Spleen (tissue), 11 donors: ENCODE data around the gene PIP5K1A. TPM values are rescaled to one million over a fixed set of nuclear protein-coding genes. Genes with fewer than 3 reads are reported as not detected.

Experiments
- DNase-seq: peaks from one replicate; pipeline ENCODE4 v3.0.0-alpha.2; 2020
- H3K27ac ChIP-seq, 8 donors: fragments of 200-600 bp; sonication (generic) in 7 of 8; 1 replicate in 4 of 8; 2 replicates in 4 of 8; pipeline versions ENCODE4 v1.5.0 to v1.8.0; 2016 to 2021; ENCODE audit warnings: inconsistent platforms in 4 of 8, mild to moderate bottlenecking in 4 of 8, moderate library complexity in 1 of 8
- H3K27me3 ChIP-seq, 7 donors: fragments of 200-600 bp; sonication (generic) in 6 of 7; replicated peaks in 1 of 7; 1 replicate in 4 of 7; 2 replicates in 3 of 7; pipeline versions ENCODE4 v1.5.0 to v1.8.0; 2016 to 2021; ENCODE audit warnings: inconsistent platforms in 3 of 7, mild to moderate bottlenecking in 1 of 7
- H3K36me3 ChIP-seq, 6 donors: fragments of 200-600 bp; sonication (generic) in 5 of 6; 1 replicate in 4 of 6; 2 replicates in 2 of 6; pipeline versions ENCODE4 v1.5.0 to v1.8.0; 2016 to 2021; ENCODE audit warnings: inconsistent platforms in 2 of 6
- H3K4me1 ChIP-seq, 6 donors: fragments of 200-600 bp; sonication (generic) in 5 of 6; 1 replicate in 3 of 6; 2 replicates in 3 of 6; pipeline versions ENCODE4 v1.5.0 to v1.8.0; 2016 to 2021; ENCODE audit warnings: inconsistent platforms in 3 of 6
- H3K4me3 ChIP-seq, 8 donors: fragments of 200-600 bp; sonication (generic) in 7 of 8; 1 replicate in 4 of 8; 2 replicates in 4 of 8; pipeline versions ENCODE4 v1.5.0 to v1.8.0; 2016 to 2021; ENCODE audit warnings: inconsistent platforms in 4 of 8, mild to moderate bottlenecking in 4 of 8, moderate library complexity in 2 of 8
- H3K9me3 ChIP-seq, 8 donors: fragments of 200-600 bp; sonication (generic) in 7 of 8; 1 replicate in 4 of 8; 2 replicates in 4 of 8; pipeline versions ENCODE4 v1.5.0 to v1.8.0; 2016 to 2021; ENCODE audit warnings: inconsistent platforms in 4 of 8
- POLR2A ChIP-seq, 3 donors: fragments of 450-650 bp; IDR thresholded peaks; one replicate each; pipeline ENCODE4 v1.5.1; 2017; ENCODE audit warnings: antibody characterized with exemption in 3 of 3, mild to moderate bottlenecking in 1 of 3
- POLR2AphosphoS5 ChIP-seq, 3 donors: sonication (generic); formaldehyde crosslinking; IDR thresholded peaks; one replicate each; pipeline ENCODE4 v1.5.1; 2017; ENCODE audit warnings: antibody characterized with exemption in 3 of 3
- WGBS, 5 donors: extraction: QIAGEN DNeasy Blood & Tissue Kit in 3 of 5; methylation state at CpG; one replicate each; pipeline versions ENCODE4 v1.1.5 to v1.1.7; 2013 to 2018; 5-methylcytosine and 5-hydroxymethylcytosine counted together
- intact Hi-C: fragments of 100-400 bp; cut with DNase I; formaldehyde crosslinking; loops from one replicate; pipeline ENCODE4 v1.15.0; 2023; ENCODE audit warnings: low total_unique reads
- polyA plus RNA-seq, 3 donors: library from polyadenylated mRNA; stranded (reverse); fragments of 200-250 nt; gene quantifications; one replicate each; pipeline ENCODE4 v1.2.1, GENCODE V29; 2013
- total RNA-seq, 7 donors: library from RNA; depleted of rRNA in 3 of 7; stranded (reverse); fragments of >200 nt in 3 of 7; fragmentation: NEBNext Ultra II Directional in 4 of 7; extraction: Animal tissue kit (Norgen Biotek cat#: 25700) in 4 of 7; gene quantifications; one replicate each; pipeline versions ENCODE4 v1.1.0 to v1.2.1, GENCODE V29; 2016 to 2021
- TF ChIP-seq, protein P1 (sequence below), 11 experiments: fragments of 200-600 bp in 7 of 11; fragments of 450-650 bp in 4 of 11; sonication (generic) in 4 of 11; IDR thresholded peaks in 8 of 11; conservative IDR thresholded peaks in 3 of 11; 1 replicate in 7 of 11; 2 replicates in 4 of 11; pipeline versions ENCODE4 v1.4.0 to v1.8.0; 2016 to 2021; ENCODE audit warnings: antibody characterized with exemption in 11 of 11, inconsistent platforms in 4 of 11, mild to moderate bottlenecking in 1 of 11
- donor health status: healthy with polysubstance abuse.
- donor health status: DM: no; HTN: no; CAD: no; lungs with moderate emphysema.
- donor health status: DM: no; HTN: no; CAD: no.
- donor health status: Bipolar disorder and iron deficiency.
- donor health status: healthy.
- donor health status: DM: no; HTN: no; CAD: no.
- donor health status: DM: yes; HTN: yes; CAD: no.

PIP5K1A gene
- total and polyA plus RNA-seq, 10 donors: 12.8 to 83.6 (median 53.8) TPM

DNA sequence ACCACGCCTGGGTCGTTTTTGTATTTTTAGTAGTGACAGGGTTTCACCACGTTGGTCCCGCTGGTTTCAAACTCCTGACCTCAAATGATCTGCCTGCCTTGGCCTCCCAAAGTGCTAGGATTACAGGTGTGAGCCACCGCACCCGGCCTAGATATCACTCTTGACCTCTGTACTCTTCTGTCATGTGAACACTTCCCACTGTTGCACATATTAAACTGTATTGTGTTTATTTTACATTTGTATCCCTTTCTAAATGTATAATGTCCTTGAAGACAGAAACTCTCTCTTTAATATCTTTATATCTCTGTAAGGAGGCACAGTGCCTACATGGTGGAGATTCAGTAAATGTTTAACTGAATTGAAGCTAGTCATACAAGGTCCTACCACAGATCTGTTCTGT lies 36.9 kb downstream of the PIP5K1A start:
- Histone ChIP-seq H3K9me3 (no peaks in the 10 kb centered on the region), H3K27me3 (no peaks in the 10 kb centered on the region), H3K36me3 (peaks cover 0 to 100% (median 98%) of the 10 kb centered on the region in 6 donors), H3K27ac (no peak overlapping the region), H3K4me1 (peaks cover 0 to 12% (median 0%) of the 10 kb centered on the region in 6 donors), H3K4me3 (no peak overlapping the region)
- no peak for DNase-seq
- WGBS, 5 donors: 79 to 95% (median 90%) methylated on average over 6 of the region's 6 CpGs
- intact Hi-C loops: no loop called here
- TF ChIP-seq POLR2AphosphoS5 (IDR thresholded peaks at IDR 0.05): no peak
- TF ChIP-seq, protein P1, sequence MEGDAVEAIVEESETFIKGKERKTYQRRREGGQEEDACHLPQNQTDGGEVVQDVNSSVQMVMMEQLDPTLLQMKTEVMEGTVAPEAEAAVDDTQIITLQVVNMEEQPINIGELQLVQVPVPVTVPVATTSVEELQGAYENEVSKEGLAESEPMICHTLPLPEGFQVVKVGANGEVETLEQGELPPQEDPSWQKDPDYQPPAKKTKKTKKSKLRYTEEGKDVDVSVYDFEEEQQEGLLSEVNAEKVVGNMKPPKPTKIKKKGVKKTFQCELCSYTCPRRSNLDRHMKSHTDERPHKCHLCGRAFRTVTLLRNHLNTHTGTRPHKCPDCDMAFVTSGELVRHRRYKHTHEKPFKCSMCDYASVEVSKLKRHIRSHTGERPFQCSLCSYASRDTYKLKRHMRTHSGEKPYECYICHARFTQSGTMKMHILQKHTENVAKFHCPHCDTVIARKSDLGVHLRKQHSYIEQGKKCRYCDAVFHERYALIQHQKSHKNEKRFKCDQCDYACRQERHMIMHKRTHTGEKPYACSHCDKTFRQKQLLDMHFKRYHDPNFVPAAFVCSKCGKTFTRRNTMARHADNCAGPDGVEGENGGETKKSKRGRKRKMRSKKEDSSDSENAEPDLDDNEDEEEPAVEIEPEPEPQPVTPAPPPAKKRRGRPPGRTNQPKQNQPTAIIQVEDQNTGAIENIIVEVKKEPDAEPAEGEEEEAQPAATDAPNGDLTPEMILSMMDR (IDR thresholded peaks at IDR 0.05 in 8 of 11, conservative IDR thresholded peaks at IDR 0.05 in 3 of 11): no peak
- no peak for TF ChIP-seq POLR2A (IDR thresholded peaks at IDR 0.05)

DNA sequence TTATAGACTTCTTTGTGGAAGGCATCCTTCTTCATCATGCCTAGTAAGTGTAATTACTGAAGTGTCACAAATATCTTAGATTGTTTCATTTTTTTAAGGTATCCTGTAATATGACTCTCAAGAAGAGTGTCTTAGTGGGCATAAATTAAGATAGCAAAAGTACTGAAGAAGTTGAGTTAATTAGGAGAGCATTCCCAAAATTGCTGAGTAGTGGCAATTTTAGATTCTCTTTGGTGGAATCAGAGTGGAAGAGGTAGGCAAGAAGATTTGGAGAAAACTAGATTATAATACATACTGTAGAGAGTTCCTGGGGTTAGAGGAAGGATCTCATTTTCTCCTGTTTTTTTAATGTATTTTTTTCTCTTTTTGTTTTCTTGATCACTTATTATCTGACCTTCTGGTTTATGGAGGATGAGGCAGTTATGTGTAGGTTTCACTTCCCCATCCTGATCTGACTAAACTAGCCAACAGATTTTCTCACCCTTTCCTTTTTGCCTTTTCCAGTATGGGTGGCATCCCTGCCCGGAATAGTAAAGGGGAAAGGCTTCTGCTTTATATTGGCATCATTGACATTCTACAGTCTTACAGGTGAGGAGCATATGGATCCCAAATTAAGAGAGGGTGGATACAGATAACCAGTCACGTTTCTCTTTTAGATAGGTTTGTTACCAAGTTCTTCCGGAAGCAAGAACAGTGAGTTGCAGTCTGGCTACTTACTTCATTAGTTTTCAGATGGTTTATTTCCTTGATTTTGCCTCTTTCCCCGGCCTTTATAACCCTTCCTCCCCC lies 39.5 kb downstream of the PIP5K1A start:
- 75 to 94% (median 86%) methylated on average over 4 of the region's 4 CpGs for WGBS, 5 donors
- peaks cover 0 to 100% (median 98%) of the 10 kb centered on the region in 6 donors for H3K36me3 ChIP-seq
- peaks cover 0 to 12% (median 0%) of the 10 kb centered on the region in 6 donors for H3K4me1 ChIP-seq
- intact Hi-C loops: no loop called here
- no peak overlapping the region for H3K4me3 ChIP-seq
- no peak for DNase-seq
- H3K9me3 ChIP-seq: no peaks in the 10 kb centered on the region
- no peaks in the 10 kb centered on the region for H3K27me3 ChIP-seq
- TF ChIP-seq, protein P1 (IDR thresholded peaks at IDR 0.05 in 8 of 11, conservative IDR thresholded peaks at IDR 0.05 in 3 of 11): no peak
- TF ChIP-seq POLR2A (IDR thresholded peaks at IDR 0.05): no peak
- TF ChIP-seq POLR2AphosphoS5 (IDR thresholded peaks at IDR 0.05): no peak
- peak overlapping the region in 3 of 8 donors; percentile 3 to 37 (median 11) for H3K27ac ChIP-seq

DNA sequence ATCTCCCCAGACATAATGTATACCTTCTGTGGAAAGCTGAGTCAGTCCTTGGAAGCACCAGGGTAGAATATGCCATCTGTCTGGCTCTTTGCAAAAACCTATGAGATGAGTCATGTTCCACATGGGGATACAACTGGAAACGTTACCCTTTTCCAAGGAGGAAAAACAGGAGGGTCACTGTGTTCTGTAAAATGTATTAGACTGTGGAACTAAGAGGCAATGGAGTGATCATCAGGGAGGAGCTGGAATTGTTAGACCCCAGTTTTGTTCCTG lies 40.1 kb downstream of the PIP5K1A start:
- intact Hi-C loops: no loop called here
- no peaks in the 10 kb centered on the region for H3K9me3 ChIP-seq

DNA sequence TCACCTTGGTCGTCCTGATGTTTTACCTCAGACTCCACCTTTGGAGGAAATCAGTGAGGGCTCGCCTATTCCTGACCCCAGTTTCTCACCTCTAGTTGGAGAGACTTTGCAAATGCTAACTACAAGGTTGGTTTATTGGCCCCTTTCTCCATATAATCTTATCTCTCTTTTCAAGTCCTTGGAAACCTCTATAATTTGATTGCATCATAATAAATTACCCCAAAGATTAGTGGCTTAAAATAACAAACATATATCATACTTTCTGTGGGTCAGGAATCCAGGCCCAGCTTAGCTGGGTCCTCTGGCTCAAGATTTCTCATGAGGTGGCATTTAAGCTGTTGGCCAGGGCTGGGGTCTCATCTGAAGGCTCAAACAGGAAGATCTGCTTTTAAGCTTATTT lies 44.1 kb downstream of the PIP5K1A start:
- peaks cover 0 to 7% (median 0%) of the 10 kb centered on the region in 6 donors for H3K4me1 ChIP-seq
- no peak for DNase-seq
- no peak overlapping the region for H3K27ac ChIP-seq
- 88 to 100% (median 97%) methylated on average over 2 of the region's 2 CpGs for WGBS, 5 donors
- TF ChIP-seq, protein P1 (IDR thresholded peaks at IDR 0.05 in 8 of 11, conservative IDR thresholded peaks at IDR 0.05 in 3 of 11): no peak
- no peak for TF ChIP-seq POLR2AphosphoS5 (IDR thresholded peaks at IDR 0.05)
- no peak for TF ChIP-seq POLR2A (IDR thresholded peaks at IDR 0.05)
- no peaks in the 10 kb centered on the region for H3K27me3 ChIP-seq
- intact Hi-C loops: no loop called here
- no peaks in the 10 kb centered on the region for H3K9me3 ChIP-seq
- no peak overlapping the region for H3K4me3 ChIP-seq
- H3K36me3 ChIP-seq: peaks cover 4 to 100% (median 99%) of the 10 kb centered on the region in 6 donors

More for the DNA sequence above, 40.1 kb downstream of the PIP5K1A start:
- Histone ChIP-seq H3K27ac (peak overlapping the region in 2 of 8 donors; percentile 3 to 37), H3K4me1 (peaks cover 0 to 12% (median 0%) of the 10 kb centered on the region in 6 donors), H3K27me3 (no peaks in the 10 kb centered on the region), H3K36me3 (peaks cover 0 to 100% (median 98%) of the 10 kb centered on the region in 6 donors), H3K4me3 (no peak overlapping the region)
- DNase-seq: no peak
- TF ChIP-seq POLR2AphosphoS5 (IDR thresholded peaks at IDR 0.05) (no peak), POLR2A (IDR thresholded peaks at IDR 0.05) (no peak)
- TF ChIP-seq, protein P1 (IDR thresholded peaks at IDR 0.05 in 8 of 11, conservative IDR thresholded peaks at IDR 0.05 in 3 of 11): no peak
- 76 to 96% (median 82%) methylated on average over 1 of the region's 1 CpG for WGBS, 5 donors
